CD4-positive, CD25-positive, alpha-beta regulatory T cell (primary cell): Measurements from ENCODE around the gene MACROD2. TPM values are rescaled to one million over a fixed set of nuclear protein-coding genes. Genes with fewer than 3 reads are reported as not detected.

Experiments
- ATAC-seq, 2 donors: fragments of 150-1000 bp; cut with Tn5 transposase; one replicate each; pipeline ENCODE4 v1.10.0; 2021; ENCODE audit warnings: low read depth in 2 of 2, moderate number of reproducible peaks in 2 of 2, moderate library complexity in 1 of 2
- DNase-seq, 3 donors: peaks; one replicate each; pipeline versions ENCODE4 v3.0.0 to v3.0.0-alpha.2; 2012 to 2022; ENCODE audit warnings: mixed read lengths in 1 of 3
- H3K27ac ChIP-seq: one replicate; pipeline ENCODE4 v1.7.0; 2013; ENCODE audit warnings: mild to moderate bottlenecking, low read length; ENCODE audit not compliant: insufficient read depth, poor library complexity, severe bottlenecking
- H3K27me3 ChIP-seq: one replicate; pipeline ENCODE4 v1.7.0; 2013; ENCODE audit warnings: low read length; ENCODE audit not compliant: control insufficient read depth, insufficient read depth
- H3K36me3 ChIP-seq: one replicate; pipeline ENCODE4 v1.7.0; 2013; ENCODE audit warnings: mild to moderate bottlenecking, low read length, moderate library complexity; ENCODE audit not compliant: control insufficient read depth, insufficient read depth
- H3K4me1 ChIP-seq: 2 replicates; pipeline ENCODE4 v1.7.0; 2013; ENCODE audit warnings: mild to moderate bottlenecking, low read length; ENCODE audit not compliant: insufficient read depth, control insufficient read depth, poor library complexity, severe bottlenecking
- H3K4me3 ChIP-seq: one replicate; pipeline ENCODE4 v1.7.0; 2013; ENCODE audit warnings: low read depth, mild to moderate bottlenecking, low read length, moderate library complexity
- H3K9me3 ChIP-seq, 2 experiments: 1 replicate in 1 of 2; 2 replicates in 1 of 2; pipeline ENCODE4 v1.7.0; 2013; ENCODE audit warnings: low read length in 2 of 2, mild to moderate bottlenecking in 1 of 2, moderate library complexity in 1 of 2; ENCODE audit not compliant: control insufficient read depth in 2 of 2
- H3K27ac Mint-ChIP-seq, 3 donors: one replicate each; pipeline ENCODE4 v1.8.0; 2020 to 2022; ENCODE audit warnings: mild to moderate bottlenecking in 3 of 3, mixed read lengths in 3 of 3, moderate library complexity in 2 of 3
- H3K27me3 Mint-ChIP-seq: one replicate; pipeline ENCODE4 v1.8.0; 2022; ENCODE audit warnings: mild to moderate bottlenecking, mixed read lengths
- H3K36me3 Mint-ChIP-seq: one replicate; pipeline ENCODE4 v1.8.0; 2020; ENCODE audit warnings: mixed read lengths
- H3K4me1 Mint-ChIP-seq, 4 donors: one replicate each; pipeline ENCODE4 v1.8.0; 2020 to 2022; ENCODE audit warnings: mixed read lengths in 4 of 4, mild to moderate bottlenecking in 1 of 4
- H3K4me3 Mint-ChIP-seq, 4 donors: one replicate each; pipeline ENCODE4 v1.8.0; 2020 to 2022; ENCODE audit warnings: mild to moderate bottlenecking in 4 of 4, mixed read lengths in 4 of 4, moderate library complexity in 3 of 4
- H3K9me3 Mint-ChIP-seq, 7 donors: one replicate each; pipeline ENCODE4 v1.8.0; 2020 to 2022; ENCODE audit warnings: mixed read lengths in 7 of 7, mild to moderate bottlenecking in 3 of 7, moderate library complexity in 2 of 7
- polyA plus RNA-seq, 4 donors: library from polyadenylated mRNA; unstranded; fragments of 300-500 nt; fragmentation: Illumina TruSeq; gene quantifications; one replicate each; pipeline ENCODE4 v1.2.3, GENCODE V29; 2021
- total RNA-seq: library from RNA; stranded (reverse); gene quantifications from one replicate; pipeline ENCODE4 v1.2.3, GENCODE V29; 2022

Gene MACROD2
- total and polyA plus RNA-seq, 5 donors from 2014 or later = 1.4 TPM; not detected in 4

GRCh38 chr20:15739035-15739434 lies 1743.7 kb downstream of the MACROD2 start:
- Mint-ChIP-seq H3K9me3 (peaks cover 0 to 10% (median 4%) of the 10 kb centered on the region in 7 donors), H3K4me3 (no peak overlapping the region), H3K36me3 (no peaks in the 10 kb centered on the region), H3K27me3 (no peaks in the 10 kb centered on the region), H3K27ac (no peak overlapping the region), H3K4me1 (no peaks in the 10 kb centered on the region)
- DNase-seq (no peak), ATAC-seq (no peak)
- no peak overlapping the region for H3K4me3 ChIP-seq
- no peaks in the 10 kb centered on the region for H3K4me1 ChIP-seq
- H3K36me3 ChIP-seq = no peaks in the 10 kb centered on the region
- H3K9me3 ChIP-seq = peaks cover 2 to 3% of the 10 kb centered on the region in 2 experiments
- H3K27me3 ChIP-seq = no peaks in the 10 kb centered on the region
- H3K27ac ChIP-seq = no peak overlapping the region

- no peak overlapping the region for H3K27ac Mint-ChIP-seq
Measured at GRCh38 chr20:15740046-15740775, 1744.9 kb downstream of the MACROD2 start.

GRCh38 chr20:15742087-15742486 lies 1746.8 kb downstream of the MACROD2 start:
- no peak for ATAC-seq
- Histone ChIP-seq H3K27ac (no peak overlapping the region), H3K36me3 (no peaks in the 10 kb centered on the region), H3K4me3 (no peak overlapping the region), H3K27me3 (no peaks in the 10 kb centered on the region), H3K4me1 (no peaks in the 10 kb centered on the region), H3K9me3 (no peaks in the 10 kb centered on the region)
- Mint-ChIP-seq H3K4me3 (no peak overlapping the region), H3K27me3 (no peaks in the 10 kb centered on the region), H3K4me1 (no peaks in the 10 kb centered on the region), H3K9me3 (peaks cover 1 to 8% (median 5%) of the 10 kb centered on the region in 7 donors), H3K27ac (no peak overlapping the region), H3K36me3 (no peaks in the 10 kb centered on the region)
- no peak for DNase-seq

More at GRCh38 chr20:15740046-15740775, 1744.9 kb downstream of the MACROD2 start:
- Histone ChIP-seq H3K27ac (no peak overlapping the region), H3K36me3 (no peaks in the 10 kb centered on the region), H3K4me3 (no peak overlapping the region), H3K9me3 (peaks cover 0 to under 1% of the 10 kb centered on the region in 2 experiments), H3K27me3 (no peaks in the 10 kb centered on the region), H3K4me1 (no peaks in the 10 kb centered on the region)
- no peaks in the 10 kb centered on the region for H3K4me1 Mint-ChIP-seq
- no peak for ATAC-seq
- no peaks in the 10 kb centered on the region for H3K36me3 Mint-ChIP-seq
- H3K27me3 Mint-ChIP-seq = no peaks in the 10 kb centered on the region
- no peak overlapping the region for H3K4me3 Mint-ChIP-seq
- H3K9me3 Mint-ChIP-seq = peaks cover 0 to 11% (median 4%) of the 10 kb centered on the region in 7 donors
- no peak for DNase-seq

- no peaks in the 10 kb centered on the region for H3K36me3 Mint-ChIP-seq
- no peak for DNase-seq
- H3K9me3 ChIP-seq = no peaks in the 10 kb centered on the region
- no peak overlapping the region for H3K4me3 ChIP-seq
- no peaks in the 10 kb centered on the region for H3K4me1 Mint-ChIP-seq
- no peaks in the 10 kb centered on the region for H3K4me1 ChIP-seq
- H3K9me3 Mint-ChIP-seq = peaks cover 1 to 8% (median 5%) of the 10 kb centered on the region in 7 donors
- no peak overlapping the region for H3K27ac ChIP-seq
- no peak overlapping the region for H3K4me3 Mint-ChIP-seq
- no peak overlapping the region for H3K27ac Mint-ChIP-seq
- ATAC-seq = no peak
- no peaks in the 10 kb centered on the region for H3K36me3 ChIP-seq
- H3K27me3 Mint-ChIP-seq = no peaks in the 10 kb centered on the region
- H3K27me3 ChIP-seq = no peaks in the 10 kb centered on the region
Measured at GRCh38 chr20:15742627-15743026, 1747.3 kb downstream of the MACROD2 start.

- Mint-ChIP-seq H3K27me3 (no peaks in the 10 kb centered on the region), H3K27ac (no peak overlapping the region), H3K36me3 (no peaks in the 10 kb centered on the region), H3K4me3 (no peak overlapping the region), H3K9me3 (peaks cover 0 to 10% (median 4%) of the 10 kb centered on the region in 7 donors), H3K4me1 (no peaks in the 10 kb centered on the region)
- Histone ChIP-seq H3K4me1 (no peaks in the 10 kb centered on the region), H3K9me3 (peaks cover 4% of the 10 kb centered on the region in 2 experiments), H3K27ac (no peak overlapping the region), H3K27me3 (no peaks in the 10 kb centered on the region), H3K4me3 (no peak overlapping the region), H3K36me3 (no peaks in the 10 kb centered on the region)
- DNase-seq (no peak), ATAC-seq (no peak)
Measured at GRCh38 chr20:15756002-15756753, 1760.9 kb downstream of the MACROD2 start.

GRCh38 chr20:15756754-15757115 lies 1761.4 kb downstream of the MACROD2 start:
- peaks cover 4% of the 10 kb centered on the region in 2 experiments for H3K9me3 ChIP-seq
- Mint-ChIP-seq H3K4me1 (no peaks in the 10 kb centered on the region), H3K36me3 (no peaks in the 10 kb centered on the region), H3K4me3 (no peak overlapping the region), H3K27me3 (no peaks in the 10 kb centered on the region), H3K27ac (no peak overlapping the region), H3K9me3 (peaks cover 0 to 10% (median 4%) of the 10 kb centered on the region in 7 donors)
- no peak for DNase-seq
- H3K27me3 ChIP-seq = no peaks in the 10 kb centered on the region
- no peak overlapping the region for H3K27ac ChIP-seq
- no peak for ATAC-seq
- H3K4me3 ChIP-seq = no peak overlapping the region
- no peaks in the 10 kb centered on the region for H3K36me3 ChIP-seq
- no peaks in the 10 kb centered on the region for H3K4me1 ChIP-seq

- H3K27ac Mint-ChIP-seq = no peak overlapping the region
- H3K27me3 Mint-ChIP-seq = no peaks in the 10 kb centered on the region
- ATAC-seq (no peak), DNase-seq (no peak)
- Histone ChIP-seq H3K27me3 (no peaks in the 10 kb centered on the region), H3K9me3 (peaks cover 4% of the 10 kb centered on the region in 2 experiments), H3K4me1 (no peaks in the 10 kb centered on the region), H3K4me3 (no peak overlapping the region), H3K36me3 (no peaks in the 10 kb centered on the region), H3K27ac (no peak overlapping the region)
- no peak overlapping the region for H3K4me3 Mint-ChIP-seq
- peaks cover 0 to 10% (median 5%) of the 10 kb centered on the region in 7 donors for H3K9me3 Mint-ChIP-seq
- no peaks in the 10 kb centered on the region for H3K36me3 Mint-ChIP-seq
- H3K4me1 Mint-ChIP-seq = no peaks in the 10 kb centered on the region
Measured at GRCh38 chr20:15759594-15759993, 1764.3 kb downstream of the MACROD2 start.
